Ishikawa (cell line): ENCODE data around the gene AURKAIP1.
A peak's percentile ranks its signal among the peaks of the same experiment; 100 is the strongest.

Source experiments
- CEBPB ChIP-seq: IDR thresholded peaks from 2 replicates; pipeline ENCODE4 v1.6.1; 2012
- CREB1 ChIP-seq: IDR thresholded peaks from 2 replicates; pipeline ENCODE4 v1.6.1; 2012; ENCODE audit warnings: low read depth
- EGR1 ChIP-seq: IDR thresholded peaks from 2 replicates; pipeline ENCODE4 v1.6.1; 2012
- EP300 ChIP-seq: IDR thresholded peaks from 2 replicates; pipeline ENCODE4 v1.6.1; 2012; ENCODE audit warnings: borderline replicate concordance
- FOXM1 ChIP-seq: IDR thresholded peaks from 2 replicates; pipeline ENCODE4 v1.6.1; 2012; ENCODE audit warnings: low read depth, borderline replicate concordance
- MAX ChIP-seq: IDR thresholded peaks from 2 replicates; pipeline ENCODE4 v1.6.1; 2012
- NFIC ChIP-seq: IDR thresholded peaks from 2 replicates; pipeline ENCODE4 v1.6.1; 2012
- RAD21 ChIP-seq: IDR thresholded peaks from 2 replicates; pipeline ENCODE4 v1.6.1; 2012; ENCODE audit warnings: low read depth
- REST ChIP-seq: IDR thresholded peaks from 2 replicates; pipeline ENCODE4 v1.6.1; 2012; ENCODE audit warnings: low read depth, mild to moderate bottlenecking
- TAF1 ChIP-seq: IDR thresholded peaks from 2 replicates; pipeline ENCODE4 v1.6.1; 2012; ENCODE audit warnings: low read depth, mild to moderate bottlenecking
- TCF12 ChIP-seq: IDR thresholded peaks from 2 replicates; pipeline ENCODE4 v1.6.1; 2012; ENCODE audit warnings: low read depth
- TEAD4 ChIP-seq: IDR thresholded peaks from 2 replicates; pipeline ENCODE4 v1.6.1; 2012
- USF1 ChIP-seq: IDR thresholded peaks from 2 replicates; pipeline ENCODE4 v1.6.1; 2012
- YY1 ChIP-seq: IDR thresholded peaks from 2 replicates; pipeline ENCODE4 v1.6.1; 2012; ENCODE audit warnings: low read depth
- ZBTB7A ChIP-seq: IDR thresholded peaks from 2 replicates; pipeline ENCODE4 v1.6.1; 2012; ENCODE audit warnings: low read depth

AURKAIP1 gene

DNA sequence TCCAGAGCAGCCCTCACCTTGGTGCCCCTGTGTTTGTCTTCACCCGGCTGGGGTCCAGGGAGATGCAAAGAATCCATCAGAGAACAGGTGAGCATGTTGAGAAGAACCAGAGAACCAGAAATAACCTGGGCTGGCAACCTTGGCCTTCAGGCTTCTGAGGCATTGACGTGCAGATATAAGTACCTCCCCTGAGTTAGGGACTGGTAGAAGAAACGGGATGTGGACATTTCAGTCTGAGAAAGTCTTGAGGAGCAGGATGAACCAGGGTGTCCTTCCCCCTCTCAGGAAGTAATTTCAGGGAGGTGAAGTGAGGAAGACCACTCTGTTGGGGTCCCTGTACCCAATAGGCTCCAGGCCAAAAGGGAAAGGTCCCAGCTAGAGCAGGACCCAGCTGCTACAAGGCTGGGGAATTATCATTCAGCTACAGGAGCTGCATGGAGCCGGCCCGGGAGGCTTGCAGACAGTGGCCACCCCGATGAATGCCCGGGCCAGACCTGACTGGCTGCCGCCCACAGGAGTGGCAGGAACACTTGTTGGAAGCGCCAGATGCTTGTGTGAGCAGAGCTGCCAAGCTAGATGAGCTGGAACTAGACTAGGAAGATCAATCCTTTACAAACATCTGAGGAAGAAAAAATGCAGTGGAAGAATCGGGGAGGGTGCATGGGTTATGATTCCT, 1.7 kb upstream of the AURKAIP1 start:
- TF ChIP-seq TAF1 (no peak), MAX (no peak), USF1 (no peak), TEAD4 (no peak), ZBTB7A (no peak), RAD21 (no peak), EGR1 (no peak)

GRCh38 chr1:1374589-1374928, 448 bp downstream of the AURKAIP1 start:
- TF ChIP-seq EGR1: 0 out of 2 replicates have a peak, but pooled peaks have one; percentile 23
- no peak for TF ChIP-seq USF1

DNA sequence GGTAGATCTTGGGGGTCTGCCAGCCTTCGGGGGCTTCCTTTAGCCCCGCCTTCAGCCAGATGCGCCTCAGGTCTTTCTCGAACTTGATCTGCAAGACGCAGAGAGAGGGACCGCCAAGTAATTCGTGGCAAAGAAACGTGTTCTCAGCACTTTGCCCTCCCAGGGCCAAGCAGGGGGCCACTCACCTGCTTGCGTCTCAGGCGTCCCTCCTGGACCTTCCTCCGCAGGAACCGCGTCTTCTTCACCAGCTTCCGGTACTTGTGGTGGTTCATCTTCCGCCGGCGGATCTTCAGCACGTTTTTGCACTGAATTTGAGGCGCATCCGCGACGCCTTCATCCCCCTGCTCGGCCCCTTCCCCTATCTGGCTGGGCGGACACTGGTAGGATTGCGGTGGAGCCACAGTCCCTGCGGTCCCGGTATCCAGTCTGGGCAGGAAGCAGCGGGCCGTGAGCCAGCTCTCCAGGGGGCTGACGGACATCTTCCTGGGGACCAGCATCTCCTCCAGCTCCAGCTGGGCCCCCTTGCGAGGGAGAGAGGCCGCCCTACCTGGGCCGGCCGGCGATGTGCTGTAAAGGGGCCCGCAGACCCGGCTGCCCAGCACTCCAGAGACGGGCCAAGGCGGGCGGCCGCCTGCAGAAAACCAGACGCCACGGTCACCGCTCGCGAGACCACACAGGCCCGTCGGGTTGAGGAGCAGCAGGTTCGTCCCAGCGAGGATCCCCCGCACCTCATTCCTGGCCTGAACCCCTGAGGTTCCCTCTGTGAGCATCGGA, 1.0 kb downstream of the AURKAIP1 start:
- no peak for TF ChIP-seq USF1
- no peak for TF ChIP-seq EP300
- TF ChIP-seq TEAD4: no peak
- TF ChIP-seq RAD21: no peak
- TF ChIP-seq TCF12: no peak
- no peak for TF ChIP-seq REST
- no peak for TF ChIP-seq CREB1
- no peak for TF ChIP-seq TAF1
- TF ChIP-seq EGR1: no peak
- TF ChIP-seq ZBTB7A: no peak
- TF ChIP-seq NFIC: no peak
- no peak for TF ChIP-seq CEBPB
- no peak for TF ChIP-seq MAX
- TF ChIP-seq FOXM1: no peak
- no peak for TF ChIP-seq YY1

GRCh38 chr1:1373051-1373814, 1.8 kb downstream of the AURKAIP1 start:
- no peak for TF ChIP-seq CEBPB
- no peak for TF ChIP-seq NFIC
- no peak for TF ChIP-seq MAX
- TF ChIP-seq REST: no peak
- no peak for TF ChIP-seq TEAD4
- TF ChIP-seq USF1: no peak
- no peak for TF ChIP-seq ZBTB7A
- no peak for TF ChIP-seq EGR1
- no peak for TF ChIP-seq CREB1
- TF ChIP-seq RAD21: no peak
- no peak for TF ChIP-seq FOXM1
- TF ChIP-seq YY1: no peak
- no peak for TF ChIP-seq TAF1
- TF ChIP-seq TCF12: no peak
- TF ChIP-seq EP300: no peak
